Adrenal gland (tissue), 12 donors: ENCODE results near the gene PGS1. TPM values are rescaled to one million over a fixed set of nuclear protein-coding genes. Genes with fewer than 3 reads are reported as not detected.

Source experiments
- DNase-seq, 7 donors: peaks; one replicate each; pipeline ENCODE4 v3.0.0-alpha.2; 2019 to 2020
- H3K27ac ChIP-seq, 5 donors: fragments of 200-600 bp; sonication (generic) in 4 of 5; 1 replicate in 3 of 5; 2 replicates in 2 of 5; pipeline versions ENCODE4 v1.5.1 to v1.8.0; 2016 to 2020; ENCODE audit warnings: mild to moderate bottlenecking in 1 of 5
- H3K27me3 ChIP-seq: fragments of 200-600 bp; 2 replicates; pipeline ENCODE4 v1.8.0; 2021
- H3K36me3 ChIP-seq, 2 donors: fragments of 200-600 bp; replicated peaks in 1 of 2; 1 replicate in 1 of 2; 2 replicates in 1 of 2; pipeline versions ENCODE4 v1.5.1 to v1.8.0; 2018 to 2022
- H3K4me1 ChIP-seq, 2 donors: fragments of 200-600 bp; replicated peaks in 1 of 2; 1 replicate in 1 of 2; 2 replicates in 1 of 2; pipeline versions ENCODE4 v1.5.1 to v1.8.0; 2018 to 2021
- H3K4me3 ChIP-seq, 4 donors: fragments of 200-600 bp; sonication (generic) in 3 of 4; one replicate each; pipeline ENCODE4 v1.5.1; 2016 to 2018
- H3K9me3 ChIP-seq, 3 donors: fragments of 200-600 bp; sonication (generic) in 1 of 3; replicated peaks in 1 of 3; 1 replicate in 2 of 3; 2 replicates in 1 of 3; pipeline versions ENCODE4 v1.5.1 to v1.8.0; 2016 to 2021
- POLR2A ChIP-seq, 2 donors: fragments of 450-650 bp; IDR thresholded peaks; one replicate each; pipeline ENCODE4 v1.6.1; 2017; ENCODE audit warnings: antibody characterized with exemption in 2 of 2, mild to moderate bottlenecking in 2 of 2, moderate library complexity in 1 of 2
- WGBS, 4 donors: extraction: QIAGEN DNeasy Blood & Tissue Kit in 2 of 4; methylation state at CpG; one replicate each; pipeline versions ENCODE4 v1.1.5 to v1.1.7; 2013 to 2017; 5-methylcytosine and 5-hydroxymethylcytosine counted together
- intact Hi-C, 2 donors: fragments of 100-400 bp; cut with DNase I; formaldehyde crosslinking; loops; one replicate each; pipeline versions ENCODE4 v1.14.1 to v1.15.0; 2022 to 2023
- polyA plus RNA-seq, 3 donors: library from polyadenylated mRNA; stranded (reverse); fragments of 200-250 nt in 2 of 3; fragments of 350-450 nt in 1 of 3; fragmentation: Illumina TruSeq in 1 of 3; extraction: RNeasy Lipid Tissue Mini Kit (QIAGEN cat#74804) in 1 of 3; gene quantifications; one replicate each; pipeline ENCODE4 v1.2.3, GENCODE V29; 2013 to 2014
- total RNA-seq, 9 donors: library from RNA; depleted of rRNA in 4 of 9; stranded (reverse); fragments of >200 nt in 4 of 9; fragments of 120-200 nt in 1 of 9; fragmentation: NEBNext Ultra II Directional in 1 of 9; extraction: Animal tissue kit (Norgen Biotek cat#: 25700) in 1 of 9; gene quantifications; one replicate each; pipeline versions ENCODE4 v1.1.0 to v1.2.4, GENCODE V29; 2013 to 2023
- TF ChIP-seq, protein P1 (sequence below), 6 experiments: fragments of 450-650 bp in 4 of 6; fragments of 200-600 bp in 2 of 6; sonication (generic) in 1 of 6; IDR thresholded peaks; 1 replicate in 5 of 6; 2 replicates in 1 of 6; pipeline versions ENCODE4 v1.5.1 to v1.8.0; 2016 to 2021; ENCODE audit warnings: antibody characterized with exemption in 6 of 6, mild to moderate bottlenecking in 2 of 6, moderate library complexity in 1 of 6
- donor health status: healthy with polysubstance abuse.
- donor health status: Bipolar disorder and iron deficiency.
- donor health status: DM: yes; HTN: yes; CAD: no.
- donor health status: DM: no; HTN: no; CAD: no.
- donor health status: DM: no; HTN: no; CAD: no.
- donor health status: DM: yes; HTN: yes; CAD: no.

PGS1 gene
- total and polyA plus RNA-seq, 12 donors, result 11.9 to 64.5 (median 31.0) TPM

DNA sequence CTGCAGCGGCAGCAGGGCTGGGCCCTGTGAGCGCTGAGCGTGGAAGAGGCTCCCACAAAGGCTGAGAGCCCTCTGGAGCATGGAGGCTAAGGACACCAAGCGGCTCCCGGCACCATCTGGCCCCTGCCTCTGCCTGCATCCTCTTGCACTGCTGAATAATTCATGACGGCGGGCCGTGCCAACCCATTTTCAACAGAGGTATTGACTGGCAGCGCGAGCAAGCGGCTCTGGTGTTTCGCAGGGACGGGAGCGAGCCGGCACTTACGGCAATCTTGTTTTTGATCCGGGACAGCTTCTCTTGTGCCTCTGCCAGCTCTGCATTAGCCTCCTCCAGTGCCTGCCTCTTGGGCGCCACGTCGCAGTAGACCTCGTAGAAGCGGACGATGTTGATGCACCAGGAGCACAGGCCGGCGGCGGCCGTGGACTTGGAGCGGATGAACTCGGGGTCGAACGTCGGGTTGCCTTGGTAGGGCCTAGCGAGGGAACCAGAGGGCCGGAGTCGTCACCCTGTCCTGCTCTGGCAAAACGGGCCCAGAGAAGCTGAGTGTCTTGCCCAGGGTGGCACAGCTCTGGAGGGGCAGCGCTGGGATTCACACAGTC lies 80.4 kb downstream of the PGS1 start:
- Histone ChIP-seq H3K4me3 (no peak overlapping the region), H3K27ac (no peak overlapping the region), H3K36me3 (no peaks in the 10 kb centered on the region), H3K9me3 (no peaks in the 10 kb centered on the region), H3K27me3 (no peaks in the 10 kb centered on the region), H3K4me1 (no peaks in the 10 kb centered on the region)
- 92 to 94% (median 93%) methylated on average over 34 to 37 of the region's 37 CpGs for WGBS, 4 donors
- no peak for DNase-seq
- no peak for TF ChIP-seq POLR2A (IDR thresholded peaks at IDR 0.05)
- TF ChIP-seq, protein P1, sequence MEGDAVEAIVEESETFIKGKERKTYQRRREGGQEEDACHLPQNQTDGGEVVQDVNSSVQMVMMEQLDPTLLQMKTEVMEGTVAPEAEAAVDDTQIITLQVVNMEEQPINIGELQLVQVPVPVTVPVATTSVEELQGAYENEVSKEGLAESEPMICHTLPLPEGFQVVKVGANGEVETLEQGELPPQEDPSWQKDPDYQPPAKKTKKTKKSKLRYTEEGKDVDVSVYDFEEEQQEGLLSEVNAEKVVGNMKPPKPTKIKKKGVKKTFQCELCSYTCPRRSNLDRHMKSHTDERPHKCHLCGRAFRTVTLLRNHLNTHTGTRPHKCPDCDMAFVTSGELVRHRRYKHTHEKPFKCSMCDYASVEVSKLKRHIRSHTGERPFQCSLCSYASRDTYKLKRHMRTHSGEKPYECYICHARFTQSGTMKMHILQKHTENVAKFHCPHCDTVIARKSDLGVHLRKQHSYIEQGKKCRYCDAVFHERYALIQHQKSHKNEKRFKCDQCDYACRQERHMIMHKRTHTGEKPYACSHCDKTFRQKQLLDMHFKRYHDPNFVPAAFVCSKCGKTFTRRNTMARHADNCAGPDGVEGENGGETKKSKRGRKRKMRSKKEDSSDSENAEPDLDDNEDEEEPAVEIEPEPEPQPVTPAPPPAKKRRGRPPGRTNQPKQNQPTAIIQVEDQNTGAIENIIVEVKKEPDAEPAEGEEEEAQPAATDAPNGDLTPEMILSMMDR (IDR thresholded peaks at IDR 0.05), result no peak
- intact Hi-C loops, result no loop called here

DNA sequence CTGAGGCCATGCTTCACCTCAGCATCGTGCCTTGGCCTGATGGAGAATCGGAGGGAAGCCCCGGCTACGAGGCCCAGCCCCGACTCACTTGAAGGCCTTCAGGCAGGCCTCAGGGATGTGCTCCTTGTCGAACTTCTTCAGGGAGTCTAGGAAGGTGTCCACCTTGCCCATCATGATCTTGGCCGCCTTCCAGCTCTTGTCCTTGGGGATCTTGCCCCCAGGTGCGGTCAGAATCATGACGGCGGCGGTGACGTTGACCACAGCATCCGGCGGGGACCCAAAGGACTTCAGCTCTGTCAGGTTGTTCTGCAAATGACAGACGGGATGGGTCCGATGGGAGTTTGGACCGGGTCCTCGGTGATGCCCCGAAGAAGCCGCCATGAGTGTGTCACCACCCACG lies 81.2 kb downstream of the PGS1 start:
- TF ChIP-seq POLR2A (IDR thresholded peaks at IDR 0.05), result no peak
- TF ChIP-seq, protein P1 (IDR thresholded peaks at IDR 0.05), result no peak

DNA sequence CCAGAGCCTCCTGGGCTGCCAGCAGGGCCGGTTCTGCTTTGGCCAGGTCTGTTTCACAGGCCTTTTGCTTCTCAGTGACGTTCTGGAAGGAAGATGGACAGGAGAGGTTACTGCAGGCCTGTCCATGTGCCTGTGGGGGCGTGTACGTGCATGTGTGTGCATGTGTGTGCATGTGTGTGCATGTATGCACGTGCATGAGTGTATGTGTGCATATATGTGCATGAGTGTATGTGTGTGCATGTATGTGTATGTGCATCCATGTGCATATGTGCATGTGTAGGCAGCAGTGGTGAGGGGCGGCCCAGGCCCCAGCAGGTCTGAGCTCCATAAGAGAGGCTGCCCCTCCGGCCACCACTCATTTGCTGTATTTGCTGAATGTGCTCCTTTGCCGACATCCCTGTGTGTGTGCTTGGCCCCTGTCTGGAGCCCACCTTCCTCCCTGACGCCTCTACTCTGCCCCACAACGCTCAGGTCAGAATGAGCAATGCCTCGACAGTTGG lies 81.8 kb downstream of the PGS1 start:
- Histone ChIP-seq H3K36me3 (no peaks in the 10 kb centered on the region), H3K4me1 (no peaks in the 10 kb centered on the region), H3K27me3 (no peaks in the 10 kb centered on the region), H3K27ac (no peak overlapping the region), H3K9me3 (no peaks in the 10 kb centered on the region), H3K4me3 (no peak overlapping the region)
- TF ChIP-seq, protein P1 (IDR thresholded peaks at IDR 0.05), result no peak
- no peak for TF ChIP-seq POLR2A (IDR thresholded peaks at IDR 0.05)
- DNase-seq, result no peak
- intact Hi-C loops, result no loop called here
- WGBS, 4 donors, result 74 to 85% (median 82%) methylated on average over 8 to 11 of the region's 11 CpGs

More for the DNA sequence above, 81.2 kb downstream of the PGS1 start:
- H3K27me3 ChIP-seq, result no peaks in the 10 kb centered on the region
- H3K9me3 ChIP-seq, result no peaks in the 10 kb centered on the region
- WGBS, 4 donors, result 85 to 95% (median 86%) methylated on average over 13 to 21 of the region's 21 CpGs; no CpG with 5 or more reads in 1 of the 4 donors
- intact Hi-C loops, result no loop called here
- no peaks in the 10 kb centered on the region for H3K36me3 ChIP-seq
- H3K27ac ChIP-seq, result no peak overlapping the region
- no peak overlapping the region for H3K4me3 ChIP-seq
- no peak for DNase-seq
- no peaks in the 10 kb centered on the region for H3K4me1 ChIP-seq

DNA sequence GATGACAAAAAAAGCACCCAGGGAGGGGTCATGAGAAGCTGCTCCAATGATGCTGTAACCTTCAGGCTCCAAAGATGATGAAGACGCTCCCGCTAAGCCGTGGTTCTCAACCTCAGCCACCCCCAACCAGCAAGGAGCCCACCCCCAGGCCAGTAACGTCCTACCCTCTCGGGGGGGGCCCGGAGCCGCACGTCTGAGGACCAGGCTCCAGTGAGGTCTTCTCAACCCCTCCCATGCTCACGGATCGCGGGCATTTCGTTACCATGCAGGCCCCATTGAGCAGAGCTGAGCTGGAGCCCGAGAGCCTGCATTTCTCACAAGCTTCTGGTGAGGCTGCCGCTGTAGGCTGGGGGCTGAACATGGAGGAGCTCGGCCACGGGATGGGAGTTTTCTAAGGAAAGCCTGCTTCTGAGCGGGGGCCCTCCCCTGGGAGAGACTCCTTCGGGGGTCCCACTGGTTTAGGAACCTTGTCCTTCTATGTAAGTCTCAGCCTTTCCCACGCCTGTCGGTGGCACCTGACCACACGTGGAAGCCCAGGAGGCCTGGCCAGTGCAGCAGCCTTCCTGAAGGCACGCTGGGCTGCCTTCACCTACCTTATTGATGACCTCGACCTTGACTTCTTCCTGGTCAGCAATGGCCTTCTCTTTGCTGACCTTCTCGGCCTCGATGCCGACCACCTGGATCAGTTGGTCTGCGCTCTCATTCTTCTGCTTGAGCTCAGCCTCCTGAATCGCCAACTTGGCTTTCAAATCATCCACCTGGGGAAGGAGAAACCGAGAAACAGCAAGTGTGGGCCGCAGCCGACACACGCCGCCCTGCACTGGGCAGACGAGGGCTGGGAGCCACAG lies 82.7 kb downstream of the PGS1 start:
- H3K27ac ChIP-seq, result no peak overlapping the region
- no peak for DNase-seq
- H3K4me3 ChIP-seq, result no peak overlapping the region
- TF ChIP-seq POLR2A (IDR thresholded peaks at IDR 0.05), result no peak
- TF ChIP-seq, protein P1 (IDR thresholded peaks at IDR 0.05), result no peak
- intact Hi-C loops, result no loop called here
- H3K9me3 ChIP-seq, result no peaks in the 10 kb centered on the region
- H3K4me1 ChIP-seq, result no peaks in the 10 kb centered on the region
- H3K36me3 ChIP-seq, result no peaks in the 10 kb centered on the region
- WGBS, 4 donors, result 86 to 90% (median 87%) methylated on average over 21 to 34 of the region's 34 CpGs
- no peaks in the 10 kb centered on the region for H3K27me3 ChIP-seq
